K562 (cell line): ENCODE data around the gene DUSP16. TPM values are rescaled to one million over a fixed set of nuclear protein-coding genes. Genes with fewer than 3 reads are reported as not detected.

Source experiments
- HDAC8 ChIP-seq: fragments of 450-650 bp; IDR thresholded peaks from 2 replicates; pipeline ENCODE4 v1.6.1; 2016; ENCODE audit warnings: mild to moderate bottlenecking, missing genetic modification characterization, moderate library complexity, missing compliant biosample characterization
- polyA plus RNA-seq, 8 experiments: library from polyadenylated mRNA; depleted of rRNA in 4 of 8; stranded (reverse) in 5 of 8; unstranded in 3 of 8; fragments of >200 nt; fragmentation: Nextera tagmentation in 2 of 8; fragmentation: Illumina TruSeq in 1 of 8; extraction: Ambion mirVana in 2 of 8; extraction: Trizol in 1 of 8; gene quantifications; 2 replicates each; pipeline versions ENCODE4 v1.2.1 to v1.2.3, GENCODE V29; 2011 to 2014; ENCODE audit warnings: inconsistent platforms in 1 of 8, missing spikeins in 1 of 8
- total RNA-seq, 7 experiments: library from RNA; depleted of rRNA in 6 of 7; stranded (reverse); fragments of >200 nt in 6 of 7; fragmentation: Illumina TruSeq in 2 of 7; extraction: Trizol in 2 of 7; gene quantifications; 2 replicates each; pipeline versions ENCODE4 v1.2.1 to v1.2.3, GENCODE V29; 2011 to 2021; ENCODE audit warnings: low replicate concordance in 1 of 7
- TF ChIP-seq, protein P1 (sequence below): IDR thresholded peaks from 2 replicates; pipeline ENCODE4 v1.6.1; 2011; ENCODE audit warnings: borderline replicate concordance, low read depth, mild to moderate bottlenecking, moderate library complexity, low read length; ENCODE audit not compliant: insufficient read depth, poor library complexity, severe bottlenecking
- TF ChIP-seq, protein P2 (sequence below): fragments of 450-650 bp; IDR thresholded peaks from 2 replicates; pipeline ENCODE4 v1.6.1; 2016; ENCODE audit warnings: low read depth
- TF ChIP-seq, protein P3 (sequence below), 2 experiments: fragments of 450-650 bp; IDR thresholded peaks; 2 replicates each; pipeline ENCODE4 v1.6.1; 2016; ENCODE audit warnings: mild to moderate bottlenecking in 2 of 2, borderline replicate concordance in 1 of 2, low read depth in 1 of 2, moderate library complexity in 1 of 2

DUSP16 gene
- total and polyA plus RNA-seq, 9 of the 15 experiments (the other 6 are each of a cell fraction or from before 2014, with no cell fraction given), result 0.70 to 12.3 (median 5.7) TPM

DNA sequence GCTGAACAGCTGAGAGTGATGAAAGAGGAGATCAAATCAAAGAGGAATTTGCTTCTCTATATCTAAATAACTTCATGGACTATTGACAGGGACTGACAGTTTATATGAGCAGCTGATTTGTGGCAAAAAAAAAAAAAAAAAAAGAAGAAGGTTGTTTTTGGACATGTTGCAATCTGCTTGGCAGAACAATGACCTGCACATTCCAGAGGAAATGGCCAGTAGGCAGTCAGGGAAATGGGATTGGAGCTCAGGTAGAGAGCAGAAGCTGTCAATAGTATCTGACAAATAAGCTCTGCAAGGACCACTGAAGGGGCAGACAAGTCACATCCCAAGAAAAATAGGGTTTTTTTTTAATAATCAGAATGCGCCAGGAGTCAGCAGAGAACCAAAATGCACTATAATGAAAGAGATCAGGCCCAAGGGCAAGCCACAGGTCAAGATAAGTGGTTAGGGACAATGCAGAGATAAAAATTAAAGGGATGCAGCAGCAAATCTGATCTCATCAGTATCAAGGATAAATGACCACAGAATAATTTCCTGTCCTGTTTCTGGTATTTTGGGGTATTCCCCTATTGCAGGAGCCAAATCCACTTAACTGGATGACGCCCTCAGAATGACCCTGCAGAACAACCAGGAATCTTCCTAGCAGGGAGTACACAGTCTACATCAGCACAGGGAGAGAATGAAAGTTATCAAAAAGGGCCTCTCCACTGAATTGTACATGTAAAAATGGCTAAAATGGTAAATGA, 22.6 kb upstream of the DUSP16 start (continued):
- TF ChIP-seq, protein P1, sequence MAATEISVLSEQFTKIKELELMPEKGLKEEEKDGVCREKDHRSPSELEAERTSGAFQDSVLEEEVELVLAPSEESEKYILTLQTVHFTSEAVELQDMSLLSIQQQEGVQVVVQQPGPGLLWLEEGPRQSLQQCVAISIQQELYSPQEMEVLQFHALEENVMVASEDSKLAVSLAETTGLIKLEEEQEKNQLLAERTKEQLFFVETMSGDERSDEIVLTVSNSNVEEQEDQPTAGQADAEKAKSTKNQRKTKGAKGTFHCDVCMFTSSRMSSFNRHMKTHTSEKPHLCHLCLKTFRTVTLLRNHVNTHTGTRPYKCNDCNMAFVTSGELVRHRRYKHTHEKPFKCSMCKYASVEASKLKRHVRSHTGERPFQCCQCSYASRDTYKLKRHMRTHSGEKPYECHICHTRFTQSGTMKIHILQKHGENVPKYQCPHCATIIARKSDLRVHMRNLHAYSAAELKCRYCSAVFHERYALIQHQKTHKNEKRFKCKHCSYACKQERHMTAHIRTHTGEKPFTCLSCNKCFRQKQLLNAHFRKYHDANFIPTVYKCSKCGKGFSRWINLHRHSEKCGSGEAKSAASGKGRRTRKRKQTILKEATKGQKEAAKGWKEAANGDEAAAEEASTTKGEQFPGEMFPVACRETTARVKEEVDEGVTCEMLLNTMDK, result no peak
- no peak for TF ChIP-seq HDAC8 (tag)
- TF ChIP-seq, protein P2, sequence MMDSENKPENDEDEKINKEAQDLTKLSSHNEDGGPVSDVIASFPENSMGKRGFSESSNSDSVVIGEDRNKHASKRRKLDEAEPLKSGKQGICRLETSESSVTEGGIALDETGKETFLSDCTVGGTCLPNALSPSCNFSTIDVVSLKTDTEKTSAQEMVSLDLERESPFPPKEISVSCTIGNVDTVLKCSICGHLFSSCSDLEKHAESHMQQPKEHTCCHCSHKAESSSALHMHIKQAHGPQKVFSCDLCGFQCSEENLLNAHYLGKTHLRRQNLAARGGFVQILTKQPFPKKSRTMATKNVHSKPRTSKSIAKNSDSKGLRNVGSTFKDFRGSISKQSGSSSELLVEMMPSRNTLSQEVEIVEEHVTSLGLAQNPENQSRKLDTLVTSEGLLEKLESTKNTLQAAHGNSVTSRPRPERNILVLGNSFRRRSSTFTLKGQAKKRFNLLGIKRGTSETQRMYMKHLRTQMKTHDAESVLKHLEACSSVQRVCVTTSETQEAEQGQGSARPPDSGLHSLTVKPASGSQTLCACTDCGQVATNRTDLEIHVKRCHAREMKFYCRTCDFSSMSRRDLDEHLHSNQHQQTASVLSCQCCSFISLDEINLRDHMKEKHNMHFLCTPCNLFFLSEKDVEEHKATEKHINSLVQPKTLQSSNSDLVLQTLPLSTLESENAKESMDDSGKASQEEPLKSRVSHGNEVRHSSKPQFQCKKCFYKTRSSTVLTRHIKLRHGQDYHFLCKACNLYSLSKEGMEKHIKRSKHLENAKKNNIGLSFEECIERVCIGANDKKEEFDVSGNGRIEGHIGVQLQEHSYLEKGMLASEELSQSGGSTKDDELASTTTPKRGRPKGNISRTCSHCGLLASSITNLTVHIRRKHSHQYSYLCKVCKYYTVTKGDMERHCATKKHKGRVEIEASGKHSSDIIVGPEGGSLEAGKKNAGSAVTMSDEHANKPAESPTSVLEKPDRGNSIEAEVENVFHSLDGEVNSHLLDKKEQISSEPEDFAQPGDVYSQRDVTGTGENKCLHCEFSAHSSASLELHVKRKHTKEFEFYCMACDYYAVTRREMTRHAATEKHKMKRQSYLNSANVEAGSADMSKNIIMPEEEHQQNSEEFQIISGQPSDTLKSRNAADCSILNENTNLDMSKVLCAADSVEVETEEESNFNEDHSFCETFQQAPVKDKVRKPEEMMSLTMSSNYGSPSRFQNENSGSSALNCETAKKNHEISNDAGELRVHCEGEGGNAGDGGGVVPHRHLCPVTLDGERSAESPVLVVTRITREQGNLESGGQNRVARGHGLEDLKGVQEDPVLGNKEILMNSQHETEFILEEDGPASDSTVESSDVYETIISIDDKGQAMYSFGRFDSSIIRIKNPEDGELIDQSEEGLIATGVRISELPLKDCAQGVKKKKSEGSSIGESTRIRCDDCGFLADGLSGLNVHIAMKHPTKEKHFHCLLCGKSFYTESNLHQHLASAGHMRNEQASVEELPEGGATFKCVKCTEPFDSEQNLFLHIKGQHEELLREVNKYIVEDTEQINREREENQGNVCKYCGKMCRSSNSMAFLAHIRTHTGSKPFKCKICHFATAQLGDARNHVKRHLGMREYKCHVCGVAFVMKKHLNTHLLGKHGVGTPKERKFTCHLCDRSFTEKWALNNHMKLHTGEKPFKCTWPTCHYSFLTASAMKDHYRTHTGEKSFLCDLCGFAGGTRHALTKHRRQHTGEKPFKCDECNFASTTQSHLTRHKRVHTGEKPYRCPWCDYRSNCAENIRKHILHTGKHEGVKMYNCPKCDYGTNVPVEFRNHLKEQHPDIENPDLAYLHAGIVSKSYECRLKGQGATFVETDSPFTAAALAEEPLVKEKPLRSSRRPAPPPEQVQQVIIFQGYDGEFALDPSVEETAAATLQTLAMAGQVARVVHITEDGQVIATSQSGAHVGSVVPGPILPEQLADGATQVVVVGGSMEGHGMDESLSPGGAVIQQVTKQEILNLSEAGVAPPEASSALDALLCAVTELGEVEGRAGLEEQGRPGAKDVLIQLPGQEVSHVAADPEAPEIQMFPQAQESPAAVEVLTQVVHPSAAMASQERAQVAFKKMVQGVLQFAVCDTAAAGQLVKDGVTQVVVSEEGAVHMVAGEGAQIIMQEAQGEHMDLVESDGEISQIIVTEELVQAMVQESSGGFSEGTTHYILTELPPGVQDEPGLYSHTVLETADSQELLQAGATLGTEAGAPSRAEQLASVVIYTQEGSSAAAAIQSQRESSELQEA, result no peak
- TF ChIP-seq, protein P3, sequence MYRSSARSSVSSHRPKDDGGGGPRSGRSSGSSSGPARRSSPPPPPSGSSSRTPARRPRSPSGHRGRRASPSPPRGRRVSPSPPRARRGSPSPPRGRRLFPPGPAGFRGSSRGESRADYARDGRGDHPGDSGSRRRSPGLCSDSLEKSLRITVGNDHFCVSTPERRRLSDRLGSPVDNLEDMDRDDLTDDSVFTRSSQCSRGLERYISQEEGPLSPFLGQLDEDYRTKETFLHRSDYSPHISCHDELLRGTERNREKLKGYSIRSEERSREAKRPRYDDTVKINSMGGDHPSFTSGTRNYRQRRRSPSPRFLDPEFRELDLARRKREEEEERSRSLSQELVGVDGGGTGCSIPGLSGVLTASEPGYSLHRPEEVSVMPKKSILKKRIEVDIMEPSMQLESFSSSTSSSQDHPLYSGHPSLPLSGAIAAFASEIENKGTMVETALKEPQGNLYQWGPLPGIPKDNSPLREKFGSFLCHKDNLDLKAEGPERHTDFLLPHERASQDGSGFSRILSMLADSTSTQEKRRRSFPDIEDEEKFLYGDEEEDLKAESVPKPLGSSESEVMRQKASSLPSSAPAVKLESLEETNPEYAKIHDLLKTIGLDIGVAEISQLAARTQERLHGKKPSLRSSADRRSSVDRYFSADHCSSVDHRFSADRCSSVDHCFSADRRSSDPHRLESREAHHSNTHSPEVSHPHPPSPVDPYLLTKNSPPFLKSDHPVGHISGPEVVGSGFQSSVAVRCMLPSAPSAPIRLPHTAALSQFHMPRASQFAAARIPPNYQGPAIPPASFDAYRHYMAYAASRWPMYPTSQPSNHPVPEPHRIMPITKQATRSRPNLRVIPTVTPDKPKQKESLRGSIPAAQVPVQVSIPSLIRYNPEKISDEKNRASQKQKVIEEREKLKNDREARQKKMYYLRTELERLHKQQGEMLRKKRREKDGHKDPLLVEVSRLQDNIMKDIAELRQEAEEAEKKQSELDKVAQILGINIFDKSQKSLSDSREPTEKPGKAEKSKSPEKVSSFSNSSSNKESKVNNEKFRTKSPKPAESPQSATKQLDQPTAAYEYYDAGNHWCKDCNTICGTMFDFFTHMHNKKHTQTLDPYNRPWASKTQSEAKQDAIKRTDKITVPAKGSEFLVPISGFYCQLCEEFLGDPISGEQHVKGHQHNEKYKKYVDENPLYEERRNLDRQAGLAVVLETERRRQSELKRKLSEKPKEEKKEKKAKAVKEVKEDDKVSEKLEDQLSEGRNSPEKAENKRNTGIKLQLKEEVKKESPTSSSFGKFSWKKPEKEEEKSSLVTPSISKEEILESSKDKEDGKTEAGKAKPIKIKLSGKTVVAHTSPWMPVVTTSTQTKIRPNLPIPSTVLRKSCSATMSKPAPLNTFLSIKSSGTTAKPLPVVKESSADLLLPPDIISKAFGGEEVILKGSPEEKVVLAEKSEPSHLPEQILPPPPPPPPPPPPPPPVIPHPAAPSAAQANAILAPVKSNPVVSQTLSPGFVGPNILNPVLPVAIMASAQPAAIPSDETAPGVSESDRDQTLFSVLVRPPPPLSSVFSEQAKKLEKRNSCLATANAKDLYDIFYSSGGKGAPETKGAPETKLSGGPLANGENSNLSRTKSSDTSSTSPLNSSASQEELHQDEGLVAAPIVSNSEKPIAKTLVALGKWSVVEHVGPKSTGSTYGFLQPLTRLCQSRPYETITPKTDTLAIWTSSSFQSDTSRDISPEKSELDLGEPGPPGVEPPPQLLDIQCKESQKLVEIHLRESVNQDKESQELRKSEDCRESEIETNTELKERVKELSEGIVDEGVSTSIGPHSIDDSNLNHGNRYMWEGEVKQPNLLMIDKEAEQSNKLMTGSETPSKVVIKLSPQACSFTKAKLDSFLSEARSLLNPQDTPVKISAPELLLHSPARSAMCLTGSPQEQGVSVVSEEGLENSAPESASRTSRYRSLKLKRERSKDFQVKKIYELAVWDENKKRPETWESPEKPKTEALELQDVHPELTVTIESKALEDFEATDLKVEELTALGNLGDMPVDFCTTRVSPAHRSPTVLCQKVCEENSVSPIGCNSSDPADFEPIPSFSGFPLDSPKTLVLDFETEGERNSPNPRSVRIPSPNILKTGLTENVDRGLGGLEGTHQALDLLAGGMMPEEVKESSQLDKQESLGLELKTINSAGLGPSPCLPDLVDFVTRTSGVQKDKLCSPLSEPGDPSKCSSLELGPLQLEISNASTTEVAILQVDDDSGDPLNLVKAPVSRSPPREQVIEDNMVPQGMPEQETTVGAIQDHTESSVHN (IDR thresholded peaks at IDR 0.05; ENCODE audit: borderline replicate concordance in 1 of 2, low read depth in 1 of 2), result no peak
